H9 (cell line): ENCODE data around the gene SPINT4. TPM values are rescaled to one million over a fixed set of nuclear protein-coding genes. Genes with fewer than 3 reads are reported as not detected.
A peak's percentile ranks its signal among the peaks of the same experiment; 100 is the strongest.
"Not testable (repeated sequence)": the region's sequence is repeated elsewhere in the genome, so short reads cannot be mapped to it uniquely, and the experiment has no call there.

Experiments
- DNase-seq: peaks from one replicate; pipeline ENCODE4 v3.0.0-alpha.2; 2017
- H2AFZ ChIP-seq: one replicate; pipeline ENCODE4 v1.6.1; 2013; ENCODE audit warnings: mild to moderate bottlenecking, low read length, control low read depth, moderate library complexity
- H2AK5ac ChIP-seq: 2 replicates; pipeline ENCODE4 v1.6.1; 2013; ENCODE audit warnings: low read length, control low read depth, mixed read lengths; ENCODE audit not compliant: insufficient read length
- H2BK120ac ChIP-seq: one replicate; pipeline ENCODE4 v1.6.1; 2013; ENCODE audit warnings: low read depth, mild to moderate bottlenecking, low read length, control low read depth, inconsistent platforms; ENCODE audit not compliant: poor library complexity, severe bottlenecking
- H2BK12ac ChIP-seq: 2 replicates; pipeline ENCODE4 v1.6.1; 2013; ENCODE audit warnings: low read length, control low read depth, mixed read lengths, low read depth; ENCODE audit not compliant: insufficient read length
- H2BK15ac ChIP-seq: 2 replicates; pipeline ENCODE4 v1.6.1; 2013; ENCODE audit warnings: low read depth, low read length, control low read depth
- H2BK20ac ChIP-seq: one replicate; pipeline ENCODE4 v1.6.1; 2013; ENCODE audit warnings: low read depth, mild to moderate bottlenecking, low read length, control low read depth, inconsistent platforms; ENCODE audit not compliant: poor library complexity, severe bottlenecking
- H2BK5ac ChIP-seq: 2 replicates; pipeline ENCODE4 v1.6.1; 2013; ENCODE audit warnings: low read length, control low read depth, mixed read lengths; ENCODE audit not compliant: insufficient read length
- H3K14ac ChIP-seq: 2 replicates; pipeline ENCODE4 v1.6.1; 2013; ENCODE audit warnings: low read length, control low read depth; ENCODE audit not compliant: insufficient read depth
- H3K18ac ChIP-seq: 2 replicates; pipeline ENCODE4 v1.6.1; 2013; ENCODE audit warnings: low read depth, mild to moderate bottlenecking, mixed read lengths, low read length, control low read depth; ENCODE audit not compliant: insufficient read length
- H3K23ac ChIP-seq: 2 replicates; pipeline ENCODE4 v1.6.1; 2013; ENCODE audit warnings: low read length, control low read depth, mixed read lengths, low read depth; ENCODE audit not compliant: insufficient read length
- H3K23me2 ChIP-seq: 2 replicates; pipeline ENCODE4 v1.6.1; 2013; ENCODE audit warnings: low read depth, mild to moderate bottlenecking, mixed read lengths, low read length, control low read depth; ENCODE audit not compliant: insufficient read length, poor library complexity, severe bottlenecking
- H3K27ac ChIP-seq: 2 replicates; pipeline ENCODE4 v1.5.1; 2013; ENCODE audit warnings: low read length, control low read depth, mixed read lengths, low read depth; ENCODE audit not compliant: insufficient read length
- H3K27me3 ChIP-seq: 2 replicates; pipeline ENCODE4 v1.6.1; 2013; ENCODE audit warnings: low read length, control low read depth, inconsistent platforms; ENCODE audit not compliant: insufficient read depth
- H3K4ac ChIP-seq: 2 replicates; pipeline ENCODE4 v1.6.1; 2013; ENCODE audit warnings: low read depth, mild to moderate bottlenecking, control low read depth, inconsistent platforms, low read length, moderate library complexity
- H3K4me1 ChIP-seq: 2 replicates; pipeline ENCODE4 v1.6.1; 2013; ENCODE audit warnings: low read length, control low read depth, inconsistent platforms; ENCODE audit not compliant: insufficient read depth
- H3K4me2 ChIP-seq: 2 replicates; pipeline ENCODE4 v1.6.1; 2013; ENCODE audit warnings: low read length, control low read depth, mixed read lengths; ENCODE audit not compliant: insufficient read length, insufficient read depth
- H3K56ac ChIP-seq: 2 replicates; pipeline ENCODE4 v1.6.1; 2013; ENCODE audit warnings: low read depth, mild to moderate bottlenecking, mixed read lengths, low read length, control low read depth; ENCODE audit not compliant: insufficient read length
- H3K79me1 ChIP-seq: 2 replicates; pipeline ENCODE4 v1.6.1; 2013; ENCODE audit warnings: low read depth, mild to moderate bottlenecking, moderate library complexity, low read length, control low read depth, inconsistent platforms; ENCODE audit not compliant: insufficient read depth, poor library complexity, severe bottlenecking
- H3K79me2 ChIP-seq: 2 replicates; pipeline ENCODE4 v1.6.1; 2013; ENCODE audit warnings: low read length, control low read depth, inconsistent platforms; ENCODE audit not compliant: insufficient read depth
- H3K9ac ChIP-seq: 2 replicates; pipeline ENCODE4 v1.6.1; 2013; ENCODE audit warnings: low read length, control low read depth, mixed read lengths; ENCODE audit not compliant: insufficient read length; ENCODE audit errors: extremely low read depth
- H3K9me3 ChIP-seq: one replicate; pipeline ENCODE4 v1.6.1; 2013; ENCODE audit warnings: low read depth, low read length, inconsistent platforms; ENCODE audit not compliant: control insufficient read depth
- H3T11ph ChIP-seq: one replicate; pipeline ENCODE4 v1.6.1; 2013; ENCODE audit warnings: mild to moderate bottlenecking, low read length, control low read depth, inconsistent platforms
- H4K20me1 ChIP-seq: one replicate; pipeline ENCODE4 v1.6.1; 2013; ENCODE audit not compliant: control insufficient read depth, insufficient read length, insufficient read depth
- H4K5ac ChIP-seq: 2 replicates; pipeline ENCODE4 v1.6.1; 2013; ENCODE audit warnings: low read depth, mild to moderate bottlenecking, mixed read lengths, low read length, control low read depth; ENCODE audit not compliant: insufficient read length
- H4K8ac ChIP-seq: replicated peaks from 2 replicates; pipeline ENCODE4 v1.6.1; 2013; ENCODE audit warnings: low read length, control low read depth, mixed read lengths, low read depth; ENCODE audit not compliant: insufficient read length
- H4K91ac ChIP-seq: 2 replicates; pipeline ENCODE4 v1.6.1; 2013; ENCODE audit warnings: low read depth, mild to moderate bottlenecking, moderate library complexity, mixed read lengths, low read length, control low read depth; ENCODE audit not compliant: insufficient read length
- H3K27ac Mint-ChIP-seq, 3 experiments: 2 replicates in 2 of 3; 3 replicates in 1 of 3; pipeline ENCODE4 v1.8.0; 2020 to 2021; ENCODE audit warnings: mixed read lengths in 3 of 3, mild to moderate bottlenecking in 1 of 3, moderate library complexity in 1 of 3
- H3K27me3 Mint-ChIP-seq: 2 replicates; pipeline ENCODE4 v1.8.0; 2021; ENCODE audit warnings: low read depth, mild to moderate bottlenecking, moderate library complexity, mixed read lengths
- H3K36me3 Mint-ChIP-seq, 3 experiments: 2 replicates in 2 of 3; 3 replicates in 1 of 3; pipeline ENCODE4 v1.8.0; 2020 to 2021; ENCODE audit warnings: low read depth in 3 of 3, mixed read lengths in 3 of 3; ENCODE audit not compliant: insufficient read depth in 1 of 3
- H3K4me1 Mint-ChIP-seq, 2 experiments: 2 replicates each; pipeline ENCODE4 v1.8.0; 2020; ENCODE audit warnings: mixed read lengths in 2 of 2
- H3K4me3 Mint-ChIP-seq, 2 experiments: 2 replicates in 1 of 2; 3 replicates in 1 of 2; pipeline ENCODE4 v1.8.0; 2020 to 2021; ENCODE audit warnings: mild to moderate bottlenecking in 2 of 2, mixed read lengths in 2 of 2, moderate library complexity in 1 of 2
- H3K9me3 Mint-ChIP-seq, 2 experiments: 2 replicates in 1 of 2; 3 replicates in 1 of 2; pipeline ENCODE4 v1.8.0; 2020; ENCODE audit warnings: mild to moderate bottlenecking in 2 of 2, mixed read lengths in 2 of 2, moderate library complexity in 1 of 2
- WGBS: extraction: QIAGEN DNeasy Blood & Tissue Kit; methylation state at CpG from one replicate; pipeline ENCODE4 v1.1.7; 2013; ENCODE audit warnings: missing lambda C conversion rate, low lambda C conversion rate, mixed read lengths; ENCODE audit not compliant: insufficient read length; ENCODE audit errors: extremely low coverage; 5-methylcytosine and 5-hydroxymethylcytosine counted together
- total RNA-seq: library from RNA; stranded (reverse); gene quantifications from 2 replicates; pipeline ENCODE4 v1.2.1, GENCODE V29; 2021
- TF ChIP-seq, protein P1 (sequence below): fragments of 200-600 bp; sonication (generic); conservative IDR thresholded peaks from 3 replicates; pipeline ENCODE4 v1.8.0; 2021; ENCODE audit warnings: antibody characterized with exemption, mild to moderate bottlenecking

The SPINT4 gene
- total RNA-seq, 1 experiment from 2014 or later, result not detected

DNA sequence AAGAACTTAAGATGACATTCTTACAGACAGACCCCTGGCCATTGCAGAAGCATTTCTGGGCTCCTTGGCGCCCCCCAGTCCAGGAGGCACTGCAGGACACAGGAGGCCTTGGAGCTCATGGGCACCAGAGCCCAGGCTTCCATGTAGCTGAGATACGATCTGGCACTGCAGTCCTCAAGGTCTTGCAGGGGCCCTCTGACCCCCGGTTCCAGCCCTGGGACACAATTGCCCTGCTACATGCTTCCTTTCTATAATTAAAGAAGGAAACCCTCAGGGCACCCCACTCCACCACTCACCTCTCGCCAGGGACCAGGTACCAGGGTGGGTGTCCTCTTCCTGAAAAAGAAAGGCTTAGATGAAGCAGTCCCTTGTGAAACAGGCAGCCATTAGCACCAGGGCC lies 35.9 kb downstream of the SPINT4 start:
- Histone ChIP-seq H2AK5ac (no peak overlapping the region), H2BK12ac (no peak overlapping the region), H2AFZ (no peak overlapping the region), H4K5ac (no peak overlapping the region), H3K18ac (no peak overlapping the region), H3K56ac (no peak overlapping the region), H3K4me1 (no peaks in the 10 kb centered on the region), H3K79me2 (no peaks in the 10 kb centered on the region), H3K23me2 (no peaks in the 10 kb centered on the region), H3K14ac (no peak overlapping the region), H3K23ac (no peak overlapping the region), H3K79me1 (no peaks in the 10 kb centered on the region), H4K8ac (no peak overlapping the region), H3K27me3 (no peaks in the 10 kb centered on the region), H3K9me3 (no peaks in the 10 kb centered on the region), H3T11ph (no peak overlapping the region), H3K4ac (no peak overlapping the region), H2BK20ac (no peak overlapping the region), H2BK120ac (no peak overlapping the region), H3K27ac (no peak overlapping the region), H3K4me2 (no peak overlapping the region), H4K91ac (no peak overlapping the region), H4K20me1 (no peaks in the 10 kb centered on the region), H2BK15ac (no peak overlapping the region), H2BK5ac (no peak overlapping the region), H3K9ac (no peak overlapping the region)
- H3K9me3 Mint-ChIP-seq, result peaks cover 36 to 49% of the 10 kb centered on the region in 2 experiments
- no peaks in the 10 kb centered on the region; the same call in 1 of the 2 replicates for H3K27me3 Mint-ChIP-seq
- TF ChIP-seq, protein P1, sequence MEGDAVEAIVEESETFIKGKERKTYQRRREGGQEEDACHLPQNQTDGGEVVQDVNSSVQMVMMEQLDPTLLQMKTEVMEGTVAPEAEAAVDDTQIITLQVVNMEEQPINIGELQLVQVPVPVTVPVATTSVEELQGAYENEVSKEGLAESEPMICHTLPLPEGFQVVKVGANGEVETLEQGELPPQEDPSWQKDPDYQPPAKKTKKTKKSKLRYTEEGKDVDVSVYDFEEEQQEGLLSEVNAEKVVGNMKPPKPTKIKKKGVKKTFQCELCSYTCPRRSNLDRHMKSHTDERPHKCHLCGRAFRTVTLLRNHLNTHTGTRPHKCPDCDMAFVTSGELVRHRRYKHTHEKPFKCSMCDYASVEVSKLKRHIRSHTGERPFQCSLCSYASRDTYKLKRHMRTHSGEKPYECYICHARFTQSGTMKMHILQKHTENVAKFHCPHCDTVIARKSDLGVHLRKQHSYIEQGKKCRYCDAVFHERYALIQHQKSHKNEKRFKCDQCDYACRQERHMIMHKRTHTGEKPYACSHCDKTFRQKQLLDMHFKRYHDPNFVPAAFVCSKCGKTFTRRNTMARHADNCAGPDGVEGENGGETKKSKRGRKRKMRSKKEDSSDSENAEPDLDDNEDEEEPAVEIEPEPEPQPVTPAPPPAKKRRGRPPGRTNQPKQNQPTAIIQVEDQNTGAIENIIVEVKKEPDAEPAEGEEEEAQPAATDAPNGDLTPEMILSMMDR, result no peak
- no peak overlapping the region for H3K4me3 Mint-ChIP-seq
- DNase-seq, result no peak
- no peak overlapping the region for H3K27ac Mint-ChIP-seq
- no peaks in the 10 kb centered on the region for H3K4me1 Mint-ChIP-seq
- peaks cover 37 to 51% (median 47%) of the 10 kb centered on the region in 3 experiments for H3K36me3 Mint-ChIP-seq
- WGBS, result no CpG with 5 or more reads among the region's 4 CpGs

DNA sequence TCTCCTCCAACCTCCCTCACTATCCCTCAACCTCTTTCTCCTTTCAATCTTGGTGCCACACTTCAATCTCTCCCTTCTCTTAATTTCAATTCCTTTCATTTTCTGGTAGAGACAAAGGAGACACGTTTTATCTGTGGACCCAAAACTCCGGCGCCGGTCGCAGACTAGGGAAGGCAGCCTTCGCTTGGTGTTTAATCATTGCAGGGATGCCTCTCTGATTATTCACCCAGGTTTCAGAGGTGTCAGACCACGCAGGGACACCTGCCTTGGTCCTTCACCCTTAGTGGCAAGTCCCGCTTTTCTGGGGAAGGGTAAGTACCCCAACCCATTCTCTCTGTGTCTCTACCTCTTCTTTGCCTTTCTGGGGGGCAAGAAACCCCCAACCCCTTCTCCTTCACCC lies 37.8 kb downstream of the SPINT4 start:
- not testable (repeated sequence) for H3K79me2 ChIP-seq, H3K4me2 ChIP-seq, H2BK5ac ChIP-seq, H2AK5ac ChIP-seq, H4K5ac ChIP-seq, H2BK120ac ChIP-seq, H3K9ac ChIP-seq, H3T11ph ChIP-seq, H3K9me3 ChIP-seq, H3K56ac ChIP-seq, H3K23ac ChIP-seq, H4K91ac ChIP-seq, H3K4me1 ChIP-seq, DNase-seq, H4K20me1 ChIP-seq, H3K27ac ChIP-seq, H3K18ac ChIP-seq, H3K27me3 Mint-ChIP-seq, H2BK12ac ChIP-seq, H3K4ac ChIP-seq, H2BK15ac ChIP-seq, H3K14ac ChIP-seq, H3K23me2 ChIP-seq, H3K27ac Mint-ChIP-seq, H3K4me1 Mint-ChIP-seq, H3K79me1 ChIP-seq, H2BK20ac ChIP-seq, H2AFZ ChIP-seq, H4K8ac ChIP-seq, H3K27me3 ChIP-seq
- Mint-ChIP-seq H3K9me3 (peaks cover 29 to 45% of the 10 kb centered on the region in 2 experiments), H3K36me3 (peaks cover 35 to 46% (median 42%) of the 10 kb centered on the region in 3 experiments), H3K4me3 (peak overlapping the region in 1 of 2 experiments; percentile 30; a peak in 1 of 5 replicates)
- WGBS, result no CpG with 5 or more reads among the region's 8 CpGs
